Esophagus squamous epithelium (tissue), 5 donors: ENCODE results near the gene DBI. TPM values are rescaled to one million over a fixed set of nuclear protein-coding genes. Genes with fewer than 3 reads are reported as not detected.

Source experiments
- DNase-seq: peaks from one replicate; lab custom pipeline; 2025; lab: John Stamatoyannopoulos, UW
- H3K27ac ChIP-seq, 4 donors: fragments of 200-600 bp; sonication (generic); one replicate each; pipeline ENCODE4 v1.5.1; 2016 to 2019; ENCODE audit warnings: mild to moderate bottlenecking in 1 of 4
- H3K27me3 ChIP-seq, 4 donors: fragments of 200-600 bp; sonication (generic); 1 replicate in 3 of 4; 2 replicates in 1 of 4; pipeline versions ENCODE4 v1.5.1 to v1.6.0; 2017 to 2021; ENCODE audit warnings: antibody characterized with exemption in 1 of 4
- H3K36me3 ChIP-seq, 3 donors: fragments of 200-600 bp; sonication (generic); one replicate each; pipeline ENCODE4 v1.5.1; 2016 to 2019
- H3K4me1 ChIP-seq, 3 donors: fragments of 200-600 bp; sonication (generic); one replicate each; pipeline ENCODE4 v1.5.1; 2017 to 2019
- H3K4me3 ChIP-seq, 4 donors: fragments of 200-600 bp; sonication (generic); 1 replicate in 3 of 4; 2 replicates in 1 of 4; pipeline ENCODE4 v1.5.1; 2016 to 2019; ENCODE audit warnings: mild to moderate bottlenecking in 2 of 4, moderate library complexity in 1 of 4
- H3K9me3 ChIP-seq, 3 donors: fragments of 200-600 bp; sonication (generic); one replicate each; pipeline ENCODE4 v1.5.1; 2016 to 2019
- CTCF ChIP-seq, 6 experiments: fragments of 450-650 bp in 4 of 6; fragments of 200-600 bp in 2 of 6; sonication (generic) in 2 of 6; IDR thresholded peaks; one replicate each; pipeline ENCODE4 v1.5.1; 2016 to 2019; ENCODE audit warnings: antibody characterized with exemption in 6 of 6, mild to moderate bottlenecking in 4 of 6, moderate library complexity in 4 of 6
- POLR2A ChIP-seq, 4 donors: fragments of 450-650 bp; IDR thresholded peaks; one replicate each; pipeline ENCODE4 v1.6.1; 2017; ENCODE audit warnings: antibody characterized with exemption in 4 of 4, mild to moderate bottlenecking in 4 of 4, moderate library complexity in 3 of 4
- WGBS, 2 donors: methylation state at CpG; one replicate each; pipeline ENCODE4 v1.1.5; 2018; 5-methylcytosine and 5-hydroxymethylcytosine counted together
- intact Hi-C: fragments of 100-400 bp; cut with DNase I; formaldehyde crosslinking; loops from one replicate; pipeline ENCODE4 v1.15.0; 2022
- total RNA-seq, 4 donors: library from RNA; depleted of rRNA; stranded (reverse); fragments of >200 nt; gene quantifications; one replicate each; pipeline ENCODE4 v1.1.0, GENCODE V29; 2016
- donor health status: DM: yes; HTN: yes; CAD: no.

Gene DBI
- total RNA-seq, 4 donors from 2014 or later, result 389 to 692 (median 411) TPM

GRCh38 chr2:119376810-119377209 lies 10.0 kb downstream of the DBI start:
- H3K27me3 ChIP-seq, result no peaks in the 10 kb centered on the region
- H3K36me3 ChIP-seq, result peaks cover 17 to 29% (median 17%) of the 10 kb centered on the region in 3 donors
- TF ChIP-seq CTCF (IDR thresholded peaks at IDR 0.05), result no peak
- no peak for TF ChIP-seq POLR2A (IDR thresholded peaks at IDR 0.05)
- H3K9me3 ChIP-seq, result peaks cover 0 to 19% (median 0%) of the 10 kb centered on the region in 3 donors
- H3K4me1 ChIP-seq, result no peaks in the 10 kb centered on the region
- DNase-seq, result no peak
- no peak overlapping the region for H3K27ac ChIP-seq
- 85 to 92% methylated on average over 5 of the region's 5 CpGs for WGBS, 2 donors
- H3K4me3 ChIP-seq, result no peak overlapping the region
- intact Hi-C loops, result no loop called here

GRCh38 chr2:119377294-119377992 lies 10.7 kb downstream of the DBI start:
- Histone ChIP-seq H3K4me1 (no peaks in the 10 kb centered on the region), H3K9me3 (peaks cover 0 to 19% (median 0%) of the 10 kb centered on the region in 3 donors), H3K4me3 (no peak overlapping the region), H3K27me3 (no peaks in the 10 kb centered on the region), H3K27ac (no peak overlapping the region), H3K36me3 (peaks cover 13 to 23% (median 13%) of the 10 kb centered on the region in 3 donors)
- intact Hi-C loops, result no loop called here
- WGBS, 2 donors, result 66 to 82% methylated on average over 7 of the region's 7 CpGs
- no peak for DNase-seq
- no peak for TF ChIP-seq POLR2A (IDR thresholded peaks at IDR 0.05)

GRCh38 chr2:119377993-119378345 lies 11.2 kb downstream of the DBI start:
- TF ChIP-seq POLR2A (IDR thresholded peaks at IDR 0.05) (no peak), CTCF (IDR thresholded peaks at IDR 0.05) (no peak)

GRCh38 chr2:119378566-119378965 lies 11.8 kb downstream of the DBI start:
- peaks cover 0 to 10% (median 0%) of the 10 kb centered on the region in 3 donors for H3K9me3 ChIP-seq
- H3K4me1 ChIP-seq, result peaks cover 0 to 8% (median 7%) of the 10 kb centered on the region in 3 donors
- H3K27me3 ChIP-seq, result no peaks in the 10 kb centered on the region
- no peak for DNase-seq
- H3K27ac ChIP-seq, result no peak overlapping the region
- intact Hi-C loops, result no loop called here
- H3K36me3 ChIP-seq, result peaks cover 2 to 12% (median 2%) of the 10 kb centered on the region in 3 donors
- 76% methylated on average over 6 of the region's 6 CpGs for WGBS, 2 donors
- TF ChIP-seq CTCF (IDR thresholded peaks at IDR 0.05) (no peak), POLR2A (IDR thresholded peaks at IDR 0.05) (no peak)
- H3K4me3 ChIP-seq, result no peak overlapping the region

More at GRCh38 chr2:119377993-119378345, 11.2 kb downstream of the DBI start:
- WGBS, 2 donors, result 62 to 69% methylated on average over 5 of the region's 5 CpGs
- peaks cover 8 to 18% (median 8%) of the 10 kb centered on the region in 3 donors for H3K36me3 ChIP-seq
- DNase-seq, result no peak
- no peak overlapping the region for H3K27ac ChIP-seq
- peaks cover 0 to 16% (median 0%) of the 10 kb centered on the region in 3 donors for H3K9me3 ChIP-seq
- H3K4me1 ChIP-seq, result peaks cover 0 to 2% (median under 1%) of the 10 kb centered on the region in 3 donors
- H3K4me3 ChIP-seq, result no peak overlapping the region
- intact Hi-C loops, result no loop called here
- no peaks in the 10 kb centered on the region for H3K27me3 ChIP-seq

- Histone ChIP-seq H3K4me1 (peaks cover 6 to 37% (median 21%) of the 10 kb centered on the region in 3 donors), H3K4me3 (no peak overlapping the region), H3K36me3 (no peaks in the 10 kb centered on the region), H3K27ac (peak overlapping the region in 2 of 4 donors; percentile 4 to 33), H3K27me3 (no peaks in the 10 kb centered on the region), H3K9me3 (no peaks in the 10 kb centered on the region)
- 33 to 40% methylated on average over 5 to 6 of the region's 6 CpGs for WGBS, 2 donors
- no peak for TF ChIP-seq CTCF (IDR thresholded peaks at IDR 0.05)
- TF ChIP-seq POLR2A (IDR thresholded peaks at IDR 0.05), result no peak
- intact Hi-C loops, result no loop called here
- no peak for DNase-seq
Measured at GRCh38 chr2:119383410-119384140, 16.8 kb downstream of the DBI start.
